Measurements from ENCODE around the gene PRKCB.
"Not testable (repeated sequence)": the region's sequence is repeated elsewhere in the genome, so short reads cannot be mapped to it uniquely, and the experiment has no call there.

PRKCB gene

GRCh38 chr16:24140730-24141129, 304.9 kb downstream of the PRKCB start:
- DNase-seq, result no peak

- no peak for DNase-seq
Measured at GRCh38 chr16:24141466-24141865, 305.7 kb downstream of the PRKCB start.

GRCh38 chr16:24141917-24142316, 306.1 kb downstream of the PRKCB start:
- no peak for DNase-seq

GRCh38 chr16:24145927-24146326, 310.1 kb downstream of the PRKCB start:
- DNase-seq, result no peak

GRCh38 chr16:24146518-24146917, 310.7 kb downstream of the PRKCB start:
- no peak for DNase-seq

- no peak for DNase-seq
Measured at GRCh38 chr16:24149102-24149501, 313.3 kb downstream of the PRKCB start.

- no peak for DNase-seq
Measured at GRCh38 chr16:24150282-24150681, 314.5 kb downstream of the PRKCB start.

GRCh38 chr16:24151482-24151939, 315.7 kb downstream of the PRKCB start:
- DNase-seq, result no peak

- not testable (repeated sequence) for DNase-seq
Measured at GRCh38 chr16:24152048-24152447, 316.3 kb downstream of the PRKCB start.

GRCh38 chr16:24152826-24153225, 317.0 kb downstream of the PRKCB start:
- DNase-seq, result no peak

- DNase-seq, result no peak
Measured at GRCh38 chr16:24156777-24157176, 321.0 kb downstream of the PRKCB start.

- DNase-seq, result no peak
Measured at GRCh38 chr16:24163935-24164334, 328.2 kb downstream of the PRKCB start.

GRCh38 chr16:24164416-24164815, 328.6 kb downstream of the PRKCB start:
- no peak for DNase-seq

- DNase-seq, result no peak
Measured at GRCh38 chr16:24165273-24165672, 329.5 kb downstream of the PRKCB start.

GRCh38 chr16:24166661-24167528, 331.1 kb downstream of the PRKCB start:
- DNase-seq, result no peak

- no peak for DNase-seq
Measured at GRCh38 chr16:24168856-24169255, 333.1 kb downstream of the PRKCB start.

- no peak for DNase-seq
Measured at GRCh38 chr16:24170407-24170806, 334.6 kb downstream of the PRKCB start.

GRCh38 chr16:24174504-24174903, 338.7 kb downstream of the PRKCB start:
- no peak for DNase-seq

GRCh38 chr16:24174957-24175356, 339.2 kb downstream of the PRKCB start:
- DNase-seq, result no peak

- DNase-seq, result no peak
Measured at GRCh38 chr16:24178496-24178895, 342.7 kb downstream of the PRKCB start.

- no peak for DNase-seq
Measured at GRCh38 chr16:24180451-24180850, 344.7 kb downstream of the PRKCB start.

GRCh38 chr16:24188021-24188542, 352.3 kb downstream of the PRKCB start:
- no peak for DNase-seq

- DNase-seq, result no peak
Measured at GRCh38 chr16:24188751-24189318, 353.1 kb downstream of the PRKCB start.

- DNase-seq, result no peak
Measured at GRCh38 chr16:24189941-24190340, 354.2 kb downstream of the PRKCB start.
